ENCODE results near the gene PPP2R5A.
"Not testable (repeated sequence)": the region's sequence is repeated elsewhere in the genome, so short reads cannot be mapped to it uniquely, and the experiment has no call there.

Gene PPP2R5A

DNA sequence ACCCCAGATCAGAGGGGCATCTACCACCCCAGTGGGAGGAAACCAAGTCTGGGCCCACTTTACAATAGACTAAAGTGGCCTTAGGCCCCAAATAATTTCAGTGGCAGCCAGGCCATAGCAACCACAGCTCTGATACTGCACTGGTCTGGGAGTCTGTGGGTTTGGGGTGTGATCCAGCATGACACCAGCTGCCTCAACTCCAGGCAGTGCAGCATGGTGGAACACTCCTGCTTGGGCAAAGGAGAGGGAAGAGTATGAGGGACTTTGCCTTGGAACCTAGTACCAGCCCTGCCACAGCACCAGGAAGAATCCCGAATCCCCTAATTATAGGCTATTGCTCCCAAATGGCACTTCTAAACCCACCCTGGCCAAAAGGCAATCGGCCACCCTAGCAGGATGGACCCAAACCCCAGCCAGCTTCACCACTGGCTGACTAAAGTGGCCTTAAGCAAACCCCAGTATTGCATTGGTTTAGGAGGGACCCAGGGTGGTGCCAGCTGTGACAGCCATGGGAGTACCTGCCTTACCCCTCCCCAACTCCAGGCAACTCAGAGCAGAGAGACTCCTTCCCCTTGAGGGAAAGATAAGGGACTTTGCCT, 82.4 kb downstream of the PPP2R5A start:
- no peak overlapping the region for H3K4me3 Mint-ChIP-seq

DNA sequence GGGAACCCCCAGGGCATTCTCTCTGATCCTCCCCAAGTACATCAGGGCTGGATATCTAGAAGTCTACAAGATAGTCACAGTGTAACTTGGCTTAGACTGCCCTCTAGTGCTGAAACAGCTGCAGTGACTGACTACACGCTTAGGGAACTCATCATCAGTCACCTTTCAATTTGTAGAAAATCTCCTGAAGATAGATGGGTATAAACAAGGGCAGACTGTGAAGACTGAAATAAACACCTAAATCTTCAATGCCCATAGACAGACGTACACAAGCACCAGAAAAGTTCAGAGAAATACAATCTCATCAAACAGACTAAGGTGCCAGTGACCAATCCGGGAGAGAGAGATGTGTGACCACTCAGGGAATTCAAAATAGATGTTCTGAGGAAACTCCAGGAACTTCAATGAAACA, 82.9 kb downstream of the PPP2R5A start:
- intact Hi-C loops (cut with micrococcal nuclease) = loop anchor here (2.0 to 5.0 kb wide), 2 partner anchors 89 to 299 kb away; no protein-coding TSS in a partner anchor
- H3K4me1 Mint-ChIP-seq (ENCODE audit: low read depth) = no peaks in the 10 kb centered on the region

More for the DNA sequence above, 82.4 kb downstream of the PPP2R5A start:
- H3K9me3 Mint-ChIP-seq = no peaks in the 10 kb centered on the region
- intact Hi-C loops (cut with micrococcal nuclease) = loop anchor here (2.0 to 5.0 kb wide), 2 partner anchors 90 to 299 kb away; no protein-coding TSS in a partner anchor
- no peaks in the 10 kb centered on the region for H3K4me1 Mint-ChIP-seq (ENCODE audit: low read depth)
- H3K36me3 Mint-ChIP-seq (ENCODE audit: low read depth) = peaks cover 93% of the 10 kb centered on the region
- H3K27ac Mint-ChIP-seq = no peak overlapping the region
- H3K27me3 Mint-ChIP-seq = no peaks in the 10 kb centered on the region

GRCh38 chr1:212375986-212376385, 90.8 kb downstream of the PPP2R5A start:
- Mint-ChIP-seq H3K9me3 (no peaks in the 10 kb centered on the region), H3K36me3 (ENCODE audit: low read depth) (peaks cover 99% of the 10 kb centered on the region), H3K4me1 (ENCODE audit: low read depth) (no peaks in the 10 kb centered on the region), H3K27ac (no peak overlapping the region), H3K4me3 (no peak overlapping the region), H3K27me3 (no peaks in the 10 kb centered on the region)
- intact Hi-C loops (cut with micrococcal nuclease) = no loop called here

More for the DNA sequence above, 82.9 kb downstream of the PPP2R5A start:
- no peak overlapping the region for H3K4me3 Mint-ChIP-seq
- H3K27ac Mint-ChIP-seq = no peak overlapping the region
- H3K36me3 Mint-ChIP-seq (ENCODE audit: low read depth) = peaks cover 97% of the 10 kb centered on the region
- no peaks in the 10 kb centered on the region for H3K9me3 Mint-ChIP-seq
- H3K27me3 Mint-ChIP-seq = no peaks in the 10 kb centered on the region

GRCh38 chr1:212377644-212378043, 92.4 kb downstream of the PPP2R5A start:
- intact Hi-C loops (cut with micrococcal nuclease) = no loop called here
- Mint-ChIP-seq H3K9me3 (no peaks in the 10 kb centered on the region), H3K36me3 (ENCODE audit: low read depth) (peaks cover 99% of the 10 kb centered on the region), H3K27ac (no peak overlapping the region), H3K4me1 (ENCODE audit: low read depth) (peaks cover 9% of the 10 kb centered on the region), H3K27me3 (no peaks in the 10 kb centered on the region), H3K4me3 (no peak overlapping the region)

DNA sequence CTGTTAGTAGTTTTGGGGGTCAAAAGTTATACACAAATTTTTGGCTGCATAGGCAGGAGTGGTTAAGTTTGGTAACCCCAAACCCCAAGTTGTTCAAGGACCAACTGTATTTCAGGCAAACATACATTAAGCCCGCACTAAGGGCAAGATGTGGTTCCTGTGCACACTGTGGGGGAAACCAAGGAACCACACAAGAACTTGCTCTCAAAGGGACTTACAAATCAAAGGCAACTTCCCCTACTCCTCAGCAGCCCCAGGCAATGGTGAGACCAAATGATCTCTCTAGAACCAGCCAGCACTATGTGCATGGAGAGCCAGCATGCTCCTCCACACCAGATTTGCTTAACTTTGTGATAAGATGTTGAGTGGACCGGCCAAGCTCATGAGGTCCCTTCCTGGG, 94.2 kb downstream of the PPP2R5A start:
- Mint-ChIP-seq H3K36me3 (ENCODE audit: low read depth) (peaks cover 99% of the 10 kb centered on the region), H3K4me1 (ENCODE audit: low read depth) (peaks cover 23% of the 10 kb centered on the region), H3K27ac (no peak overlapping the region), H3K9me3 (no peaks in the 10 kb centered on the region), H3K4me3 (no peak overlapping the region), H3K27me3 (no peaks in the 10 kb centered on the region)
- intact Hi-C loops (cut with micrococcal nuclease) = no loop called here

DNA sequence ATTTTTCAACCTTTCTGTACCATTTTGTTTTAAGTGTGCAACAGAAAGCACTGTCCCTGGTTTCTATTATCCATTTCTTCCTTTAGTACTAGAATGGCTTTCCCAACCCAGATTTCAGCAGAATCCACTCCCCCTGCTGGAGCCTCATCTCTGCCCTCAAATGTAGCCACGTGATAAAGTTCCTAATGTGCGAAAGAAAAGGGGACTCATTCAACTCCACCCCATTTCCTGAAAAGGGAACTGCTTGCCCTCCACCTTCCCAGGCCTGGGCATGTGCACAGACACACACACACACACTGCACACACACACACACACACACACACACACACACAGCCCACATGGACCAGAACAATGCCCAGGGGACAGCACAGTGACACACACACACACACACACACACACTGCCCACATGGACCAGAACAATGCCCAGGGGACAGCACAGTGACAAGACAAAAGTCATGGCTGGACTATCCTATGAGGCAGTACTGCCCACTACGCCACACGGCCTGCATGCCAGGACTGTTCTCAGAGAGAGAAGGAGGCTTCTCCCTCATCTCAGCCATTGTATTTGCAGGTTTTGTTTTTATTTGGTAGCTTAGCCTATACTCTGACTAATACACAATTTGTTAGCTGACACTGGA, 96.3 kb downstream of the PPP2R5A start:
- peaks cover 37% of the 10 kb centered on the region for H3K4me1 Mint-ChIP-seq (ENCODE audit: low read depth)
- intact Hi-C loops (cut with micrococcal nuclease) = loop anchor here (5.0 kb wide), 1 partner anchor 51 kb away; the partner anchor contains the start of gene NENF
- peak overlapping the region; percentile 40 for H3K27ac Mint-ChIP-seq
- no peaks in the 10 kb centered on the region for H3K9me3 Mint-ChIP-seq
- H3K4me3 Mint-ChIP-seq = no peak overlapping the region
- H3K36me3 Mint-ChIP-seq (ENCODE audit: low read depth) = peaks cover 99% of the 10 kb centered on the region
- H3K27me3 Mint-ChIP-seq = no peaks in the 10 kb centered on the region

DNA sequence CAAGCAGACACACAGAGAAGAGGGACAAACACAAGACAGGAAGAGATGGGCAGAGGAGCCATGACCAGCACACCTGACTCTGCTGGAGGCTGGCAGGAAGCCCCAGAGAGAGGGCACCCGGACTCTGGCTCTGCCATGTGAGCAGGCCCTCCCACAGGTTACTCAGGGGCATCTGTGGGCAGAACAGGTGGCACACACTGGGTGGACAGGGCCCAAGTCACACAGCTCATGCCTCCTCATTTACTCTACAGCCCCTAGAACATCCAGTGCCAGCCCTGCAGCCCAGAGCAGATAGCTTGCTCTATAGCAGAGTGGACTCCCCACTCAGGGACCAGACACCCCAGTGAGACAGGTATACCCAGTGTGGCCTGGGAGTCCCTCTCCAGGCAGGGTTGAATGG, 100.8 kb downstream of the PPP2R5A start:
- Mint-ChIP-seq H3K36me3 (ENCODE audit: low read depth) (peaks cover 100% of the 10 kb centered on the region), H3K9me3 (no peaks in the 10 kb centered on the region), H3K4me3 (no peak overlapping the region), H3K27ac (no peak overlapping the region), H3K4me1 (ENCODE audit: low read depth) (peaks cover 38% of the 10 kb centered on the region), H3K27me3 (no peaks in the 10 kb centered on the region)
- intact Hi-C loops (cut with micrococcal nuclease) = no loop called here

- peaks cover 14% of the 10 kb centered on the region for H3K9me3 Mint-ChIP-seq
- no peak overlapping the region for H3K4me3 Mint-ChIP-seq
- intact Hi-C loops (cut with micrococcal nuclease) = no loop called here
- H3K4me1 Mint-ChIP-seq (ENCODE audit: low read depth) = peaks cover 41% of the 10 kb centered on the region
- H3K36me3 Mint-ChIP-seq (ENCODE audit: low read depth) = peaks cover 96% of the 10 kb centered on the region
- H3K27ac Mint-ChIP-seq = no peak overlapping the region
- no peaks in the 10 kb centered on the region for H3K27me3 Mint-ChIP-seq
Observed at GRCh38 chr1:212388985-212389716, 103.9 kb downstream of the PPP2R5A start.

GRCh38 chr1:212395678-212396437, 110.6 kb downstream of the PPP2R5A start:
- Mint-ChIP-seq H3K4me1 (ENCODE audit: low read depth) (peaks cover 37% of the 10 kb centered on the region), H3K36me3 (ENCODE audit: low read depth) (peaks cover 88% of the 10 kb centered on the region), H3K9me3 (peaks cover 33% of the 10 kb centered on the region)
- H3K4me3 Mint-ChIP-seq; H3K27me3 Mint-ChIP-seq; intact Hi-C loops (cut with micrococcal nuclease); H3K27ac Mint-ChIP-seq: not testable (repeated sequence)

- peaks cover 28% of the 10 kb centered on the region for H3K9me3 Mint-ChIP-seq
- no peak overlapping the region for H3K4me3 Mint-ChIP-seq
- intact Hi-C loops (cut with micrococcal nuclease) = no loop called here
- no peaks in the 10 kb centered on the region for H3K27me3 Mint-ChIP-seq
- peaks cover 86% of the 10 kb centered on the region for H3K36me3 Mint-ChIP-seq (ENCODE audit: low read depth)
- H3K4me1 Mint-ChIP-seq (ENCODE audit: low read depth) = peaks cover 31% of the 10 kb centered on the region
- no peak overlapping the region for H3K27ac Mint-ChIP-seq
Observed at GRCh38 chr1:212396638-212397037, 111.4 kb downstream of the PPP2R5A start.

DNA sequence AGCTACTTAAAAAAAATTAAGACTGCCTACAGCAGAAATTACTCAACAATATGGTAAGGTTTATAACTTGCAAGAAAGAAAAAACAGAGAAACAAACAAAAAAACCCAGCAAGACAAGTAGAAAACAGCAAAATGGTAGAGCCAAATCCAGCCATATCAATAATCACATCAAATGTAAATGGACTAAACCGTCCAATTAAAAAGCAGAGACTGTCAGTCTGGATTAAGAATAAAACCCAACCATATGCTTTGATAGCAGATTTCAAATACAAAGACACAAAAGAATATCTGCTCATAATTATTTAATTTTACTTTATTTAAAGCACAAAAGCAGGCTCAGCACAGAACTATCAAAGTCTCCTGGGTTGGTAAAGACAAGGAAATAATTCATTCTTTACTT, 112.0 kb downstream of the PPP2R5A start:
- Mint-ChIP-seq H3K4me3 (no peak overlapping the region), H3K9me3 (peaks cover 25% of the 10 kb centered on the region), H3K27me3 (no peaks in the 10 kb centered on the region), H3K27ac (no peak overlapping the region), H3K36me3 (ENCODE audit: low read depth) (peaks cover 86% of the 10 kb centered on the region), H3K4me1 (ENCODE audit: low read depth) (peaks cover 31% of the 10 kb centered on the region)
- intact Hi-C loops (cut with micrococcal nuclease) = no loop called here

DNA sequence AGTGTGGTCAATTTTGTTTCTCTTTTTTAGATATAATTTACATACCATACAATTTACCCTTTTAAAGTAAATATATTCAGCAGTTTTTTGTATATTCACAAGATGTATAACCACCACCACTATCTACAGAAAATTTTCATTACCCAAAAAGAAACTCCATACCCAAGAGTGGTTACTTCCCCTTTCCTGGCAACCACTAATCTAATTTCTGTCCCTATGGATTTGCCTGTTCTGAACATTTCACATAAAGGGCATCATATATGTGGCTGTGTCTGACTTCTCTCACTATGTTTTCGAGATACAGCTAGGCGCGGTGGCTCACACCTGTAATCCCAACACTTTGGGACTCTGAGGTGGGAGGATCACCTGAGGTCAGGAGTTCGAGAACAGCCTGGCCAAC, 115.8 kb downstream of the PPP2R5A start:
- Mint-ChIP-seq H3K4me1 (ENCODE audit: low read depth) (peaks cover 52% of the 10 kb centered on the region), H3K9me3 (peaks cover 10% of the 10 kb centered on the region), H3K27ac (peak overlapping the region; percentile 54), H3K27me3 (no peaks in the 10 kb centered on the region), H3K36me3 (ENCODE audit: low read depth) (peaks cover 96% of the 10 kb centered on the region), H3K4me3 (no peak overlapping the region)
- intact Hi-C loops (cut with micrococcal nuclease) = loop anchor here (5.0 kb wide), 1 partner anchor 36 kb away; no protein-coding TSS in a partner anchor

- H3K4me1 Mint-ChIP-seq (ENCODE audit: low read depth) = peaks cover 52% of the 10 kb centered on the region
- H3K27ac Mint-ChIP-seq = peak overlapping the region; percentile 54
- intact Hi-C loops (cut with micrococcal nuclease) = loop anchor here (5.0 kb wide), 1 partner anchor 35 kb away; no protein-coding TSS in a partner anchor
- peaks cover 96% of the 10 kb centered on the region for H3K36me3 Mint-ChIP-seq (ENCODE audit: low read depth)
- H3K9me3 Mint-ChIP-seq = peaks cover 6% of the 10 kb centered on the region
- no peak overlapping the region for H3K4me3 Mint-ChIP-seq
- H3K27me3 Mint-ChIP-seq = no peaks in the 10 kb centered on the region
Observed at GRCh38 chr1:212401838-212402582, 116.8 kb downstream of the PPP2R5A start.
